PFSK-1 (cell line): ENCODE measurements around the gene ABCC12.

Source experiments
- POLR2AphosphoS5 ChIP-seq: IDR thresholded peaks from 2 replicates; pipeline ENCODE4 v1.6.1; 2012; ENCODE audit warnings: low read depth, mild to moderate bottlenecking, control low read depth, low read length, moderate library complexity
- SIN3A ChIP-seq: IDR thresholded peaks from 2 replicates; pipeline ENCODE4 v1.6.1; 2012; ENCODE audit warnings: mild to moderate bottlenecking, low read length, moderate library complexity, borderline replicate concordance; ENCODE audit not compliant: insufficient read depth
- TAF1 ChIP-seq: IDR thresholded peaks from 2 replicates; pipeline ENCODE4 v1.6.1; 2012; ENCODE audit warnings: low read length, control low read depth, borderline replicate concordance; ENCODE audit not compliant: insufficient read depth

- TF ChIP-seq POLR2AphosphoS5: no peak
- TF ChIP-seq SIN3A: no peak
- no peak for TF ChIP-seq TAF1
Measured at GRCh38 chr16:48137822-48138221, 18.0 kb downstream of the ABCC12 start.
